Mesendoderm (in vitro differentiated cells): ENCODE results near the gene CST4.
"Not testable (repeated sequence)": the region's sequence is repeated elsewhere in the genome, so short reads cannot be mapped to it uniquely, and the experiment has no call there.

Experiments
- DNase-seq: peaks from one replicate; pipeline ENCODE4 v3.0.0; 2013
- H2AK5ac ChIP-seq: 2 replicates; pipeline ENCODE4 v1.6.1; 2013; ENCODE audit warnings: low read length, inconsistent platforms
- H2BK120ac ChIP-seq: 2 replicates; pipeline ENCODE4 v1.6.1; 2013; ENCODE audit warnings: low read depth, mild to moderate bottlenecking, low read length, moderate library complexity, mixed read lengths
- H2BK15ac ChIP-seq: replicated peaks from 2 replicates; pipeline ENCODE4 v1.6.1; 2013; ENCODE audit warnings: low read depth, mild to moderate bottlenecking, moderate library complexity
- H2BK5ac ChIP-seq: 2 replicates; pipeline ENCODE4 v1.6.1; 2013; ENCODE audit warnings: low read length, inconsistent platforms
- H3K18ac ChIP-seq: 2 replicates; pipeline ENCODE4 v1.6.1; 2013; ENCODE audit warnings: mild to moderate bottlenecking, low read length, mixed read lengths
- H3K23ac ChIP-seq: one replicate; pipeline ENCODE4 v1.6.1; 2013; ENCODE audit warnings: low read length
- H3K27ac ChIP-seq: 2 replicates; pipeline ENCODE4 v1.5.1; 2013; ENCODE audit warnings: low read depth, mild to moderate bottlenecking, inconsistent platforms, low read length, moderate library complexity
- H3K27me3 ChIP-seq: 2 replicates; pipeline ENCODE4 v1.6.1; 2013; ENCODE audit warnings: low read length, control low read depth, mild to moderate bottlenecking, inconsistent platforms; ENCODE audit not compliant: insufficient read depth, poor library complexity
- H3K36me3 ChIP-seq: 2 replicates; pipeline ENCODE4 v1.6.1; 2013; ENCODE audit warnings: low read length, inconsistent platforms; ENCODE audit not compliant: control insufficient read depth, insufficient read depth
- H3K4ac ChIP-seq: one replicate; pipeline ENCODE4 v1.6.1; 2013; ENCODE audit warnings: low read depth, mild to moderate bottlenecking, low read length, moderate library complexity
- H3K4me1 ChIP-seq: 2 replicates; pipeline ENCODE4 v1.6.1; 2013; ENCODE audit warnings: low read depth, low read length, inconsistent platforms; ENCODE audit not compliant: control insufficient read depth
- H3K4me2 ChIP-seq: 2 replicates; pipeline ENCODE4 v1.6.1; 2013; ENCODE audit warnings: low read length
- H3K4me3 ChIP-seq: 2 replicates; pipeline ENCODE4 v1.5.1; 2013; ENCODE audit warnings: mild to moderate bottlenecking, low read length
- H3K56ac ChIP-seq: one replicate; pipeline ENCODE4 v1.6.1; 2013; ENCODE audit warnings: low read length
- H3K79me1 ChIP-seq: 2 replicates; pipeline ENCODE4 v1.6.1; 2013; ENCODE audit warnings: low read length, inconsistent platforms
- H3K79me2 ChIP-seq: 2 replicates; pipeline ENCODE4 v1.6.1; 2013; ENCODE audit warnings: mild to moderate bottlenecking, low read length; ENCODE audit not compliant: control insufficient read depth, insufficient read depth
- H3K9ac ChIP-seq: 2 replicates; pipeline ENCODE4 v1.6.1; 2013; ENCODE audit warnings: low read length, inconsistent platforms
- H4K5ac ChIP-seq: one replicate; pipeline ENCODE4 v1.6.1; 2013; ENCODE audit warnings: low read length
- H4K8ac ChIP-seq: one replicate; pipeline ENCODE4 v1.6.1; 2013; ENCODE audit warnings: low read depth, mild to moderate bottlenecking, control low read depth, low read length, moderate library complexity
- WGBS: extraction: QIAGEN DNeasy Blood & Tissue Kit; methylation state at CpG from one replicate; pipeline ENCODE4 v1.1.7; 2013; ENCODE audit warnings: low lambda C conversion rate, missing lambda C conversion rate; ENCODE audit not compliant: insufficient coverage; ENCODE audit errors: extremely low coverage; 5-methylcytosine and 5-hydroxymethylcytosine counted together

CST4 gene

DNA sequence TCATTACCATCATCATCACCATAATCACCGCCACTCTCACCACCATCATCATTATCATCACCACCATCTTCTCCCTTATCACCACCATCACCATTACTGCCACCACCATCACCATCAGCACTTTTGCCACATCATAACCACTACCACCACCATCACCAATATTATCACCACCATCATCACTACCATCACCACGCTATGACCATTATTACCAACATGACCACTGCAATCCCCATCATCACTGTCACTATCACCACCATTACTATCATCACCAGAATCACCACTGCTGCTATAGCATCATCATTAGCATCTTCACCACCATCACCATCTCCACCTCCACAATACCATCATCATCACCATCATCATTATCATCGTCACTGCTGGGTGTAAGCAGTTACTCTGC, 36.3 kb upstream of the CST4 start:
- H2BK120ac ChIP-seq, result no peak overlapping the region
- no peak overlapping the region for H3K4me2 ChIP-seq
- no peak overlapping the region for H3K56ac ChIP-seq
- no peak overlapping the region for H3K4me3 ChIP-seq
- no peak overlapping the region for H4K5ac ChIP-seq
- DNase-seq, result no peak
- no peak overlapping the region for H2AK5ac ChIP-seq
- H3K23ac ChIP-seq, result no peak overlapping the region
- no peak overlapping the region for H3K27ac ChIP-seq
- H4K8ac ChIP-seq, result no peak overlapping the region
- H3K79me2 ChIP-seq, result no peaks in the 10 kb centered on the region
- no peak overlapping the region for H3K9ac ChIP-seq
- H3K18ac ChIP-seq, result no peak overlapping the region
- H3K4ac ChIP-seq, result no peak overlapping the region
- H3K79me1 ChIP-seq, result no peaks in the 10 kb centered on the region
- no peaks in the 10 kb centered on the region for H3K27me3 ChIP-seq
- H2BK15ac ChIP-seq, result no peak overlapping the region
- H3K36me3 ChIP-seq, result no peaks in the 10 kb centered on the region
- no peaks in the 10 kb centered on the region for H3K4me1 ChIP-seq
- H2BK5ac ChIP-seq, result no peak overlapping the region
- WGBS, result no CpG with 5 or more reads among the region's 3 CpGs

DNA sequence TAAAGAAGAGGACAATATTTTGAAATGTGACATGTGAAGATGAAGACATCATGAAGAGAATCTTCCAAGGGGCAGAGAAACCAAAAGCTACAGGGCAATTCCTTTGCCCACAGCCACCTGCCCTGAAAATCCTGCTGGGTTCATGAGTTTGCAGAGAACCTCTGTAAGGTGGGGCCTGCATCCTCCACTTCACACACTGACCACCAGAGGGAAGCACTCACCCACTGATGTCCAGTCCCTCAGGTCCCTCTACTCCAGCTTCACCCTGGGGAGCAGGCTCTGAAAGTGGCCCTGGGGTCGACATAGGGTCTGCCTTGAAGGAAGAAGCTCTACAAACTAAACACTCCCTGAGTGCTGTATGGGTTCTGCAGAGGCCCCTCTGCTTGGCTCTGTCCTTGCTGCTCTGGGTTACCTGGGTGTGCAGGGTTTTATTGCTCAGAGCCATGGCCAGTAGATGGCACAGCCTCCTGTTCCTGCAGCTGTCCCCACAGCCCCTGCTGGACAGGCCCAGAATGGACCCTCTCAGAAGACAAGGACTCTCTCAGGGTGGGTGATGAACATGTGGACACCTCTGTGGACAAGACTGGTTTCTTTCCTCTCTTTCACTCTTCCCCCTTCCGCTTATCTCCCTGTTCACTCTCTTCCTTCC, 34.9 kb upstream of the CST4 start:
- peak; percentile 47 for DNase-seq
- H4K8ac ChIP-seq, result not testable (repeated sequence)

DNA sequence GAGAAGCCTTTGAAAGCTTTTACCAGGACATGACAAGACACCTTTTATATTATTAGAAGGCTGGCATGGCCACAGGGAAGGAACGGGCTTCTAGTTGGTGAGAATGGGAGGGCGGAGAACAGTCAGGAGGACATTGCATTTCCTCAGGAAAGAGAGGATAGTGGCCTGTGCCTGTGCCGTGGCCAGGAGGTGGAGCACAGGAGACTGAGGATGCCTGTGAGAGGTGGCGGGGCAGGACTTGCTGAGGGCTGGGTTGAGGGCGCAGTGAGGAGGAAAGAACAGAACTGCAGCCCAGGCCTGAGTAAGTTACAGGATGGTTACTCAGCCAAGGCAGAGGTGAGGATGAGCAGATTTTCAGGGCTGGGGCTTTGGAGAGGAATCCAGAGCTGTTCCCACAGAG, 34.0 kb upstream of the CST4 start:
- not testable (repeated sequence) for H2BK15ac ChIP-seq, H3K4me3 ChIP-seq, H3K27me3 ChIP-seq, H3K18ac ChIP-seq, H3K4ac ChIP-seq, H4K5ac ChIP-seq, H3K23ac ChIP-seq, H3K9ac ChIP-seq, H3K79me1 ChIP-seq, H3K27ac ChIP-seq, H3K56ac ChIP-seq, H4K8ac ChIP-seq, H3K4me2 ChIP-seq, H2BK120ac ChIP-seq, H3K4me1 ChIP-seq, H2BK5ac ChIP-seq, H3K79me2 ChIP-seq, H2AK5ac ChIP-seq, H3K36me3 ChIP-seq
- DNase-seq, result peak; percentile 37
- no CpG with 5 or more reads among the region's 5 CpGs for WGBS

More for the DNA sequence above, 34.9 kb upstream of the CST4 start:
- H3K23ac ChIP-seq, H3K79me2 ChIP-seq, H3K4me3 ChIP-seq, H3K9ac ChIP-seq, H3K4ac ChIP-seq, H3K36me3 ChIP-seq, H3K18ac ChIP-seq, H3K4me2 ChIP-seq, H2BK15ac ChIP-seq, H3K4me1 ChIP-seq, H2BK5ac ChIP-seq, H4K5ac ChIP-seq, H2AK5ac ChIP-seq, H2BK120ac ChIP-seq, H3K56ac ChIP-seq, H3K27ac ChIP-seq, H3K27me3 ChIP-seq, H3K79me1 ChIP-seq: not testable (repeated sequence)
- no CpG with 5 or more reads among the region's 2 CpGs for WGBS

DNA sequence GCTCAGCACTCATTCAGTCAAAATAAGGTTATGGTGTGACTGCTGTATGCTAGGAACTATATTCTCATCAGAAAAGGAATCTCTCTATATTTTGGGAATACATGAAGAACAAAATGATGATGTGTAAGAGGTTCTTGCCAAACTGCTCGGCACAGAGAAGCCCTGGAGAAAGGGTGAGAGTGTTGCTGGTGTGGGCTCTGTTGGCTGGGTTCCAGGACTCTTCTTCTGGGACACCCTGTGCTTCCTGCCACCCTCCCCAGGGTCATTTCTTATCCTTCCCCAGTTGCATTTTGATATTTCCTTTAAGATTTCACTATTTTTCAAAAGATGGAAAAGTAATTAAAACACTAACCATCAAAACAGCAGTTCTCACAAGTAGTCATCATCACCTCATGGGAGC, 33.1 kb upstream of the CST4 start:
- Histone ChIP-seq H3K18ac (no peak overlapping the region), H2BK120ac (no peak overlapping the region), H3K9ac (no peak overlapping the region), H4K8ac (no peak overlapping the region), H3K4ac (no peak overlapping the region), H3K56ac (no peak overlapping the region), H3K4me2 (no peak overlapping the region), H3K36me3 (no peaks in the 10 kb centered on the region), H3K27me3 (no peaks in the 10 kb centered on the region), H2BK5ac (no peak overlapping the region), H3K79me1 (no peaks in the 10 kb centered on the region), H3K4me1 (no peaks in the 10 kb centered on the region), H2BK15ac (no peak overlapping the region), H3K79me2 (no peaks in the 10 kb centered on the region), H3K23ac (no peak overlapping the region), H3K4me3 (no peak overlapping the region), H2AK5ac (no peak overlapping the region), H4K5ac (no peak overlapping the region), H3K27ac (no peak overlapping the region)
- no CpG with 5 or more reads among the region's 1 CpG for WGBS
- DNase-seq, result no peak

DNA sequence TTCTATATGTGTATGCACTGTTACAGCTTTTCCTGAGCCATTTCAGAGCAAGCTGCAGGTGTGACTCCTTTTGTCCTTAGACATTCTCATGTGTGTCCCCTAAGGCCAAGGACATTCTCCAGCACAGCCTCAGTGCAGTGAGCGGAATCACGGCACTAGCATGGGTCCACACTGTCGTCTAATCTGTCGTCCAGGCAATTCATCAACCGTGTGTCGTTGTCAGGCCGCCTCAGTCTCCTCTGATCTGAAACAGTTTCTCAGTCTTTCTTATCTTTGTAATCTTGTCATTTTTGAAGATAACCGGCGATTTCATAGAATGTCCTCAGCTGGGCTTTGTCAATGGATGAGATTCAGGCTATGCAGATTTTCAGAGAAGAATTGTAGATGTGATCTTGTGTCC, 30.5 kb upstream of the CST4 start:
- not testable (repeated sequence) for H3K4me1 ChIP-seq, H3K79me1 ChIP-seq, H2AK5ac ChIP-seq, H3K4me3 ChIP-seq, H3K56ac ChIP-seq, H2BK120ac ChIP-seq, H3K4me2 ChIP-seq, H3K27ac ChIP-seq, H3K9ac ChIP-seq, H3K36me3 ChIP-seq, H2BK15ac ChIP-seq, H2BK5ac ChIP-seq, H3K79me2 ChIP-seq, H3K23ac ChIP-seq, H3K18ac ChIP-seq, H4K5ac ChIP-seq, H4K8ac ChIP-seq, H3K27me3 ChIP-seq, H3K4ac ChIP-seq
- DNase-seq, result peak; percentile 38
- WGBS, result no CpG with 5 or more reads among the region's 9 CpGs

DNA sequence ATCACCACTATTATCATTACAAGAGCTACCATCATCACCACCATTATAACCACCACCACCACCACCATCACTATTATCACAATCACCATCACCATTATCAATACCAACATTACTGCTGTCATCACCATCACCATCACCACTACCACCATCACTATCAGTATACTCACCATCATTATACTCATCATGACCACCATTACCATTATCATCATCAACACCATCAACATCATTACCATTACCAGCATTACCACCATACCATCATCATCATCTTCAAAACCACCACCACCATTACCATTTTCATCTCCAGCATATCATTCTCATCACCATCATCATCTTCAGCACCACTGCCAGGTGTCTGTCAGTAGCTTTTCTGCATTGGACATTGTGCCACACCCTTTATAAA, 22.9 kb upstream of the CST4 start:
- not testable (repeated sequence) for H3K4me3 ChIP-seq, H2BK120ac ChIP-seq, H2BK15ac ChIP-seq, H3K4ac ChIP-seq, H3K4me1 ChIP-seq, H3K79me1 ChIP-seq, H3K23ac ChIP-seq, H3K4me2 ChIP-seq, H3K27ac ChIP-seq, H2BK5ac ChIP-seq, H2AK5ac ChIP-seq, H3K36me3 ChIP-seq, H3K9ac ChIP-seq, H3K18ac ChIP-seq, H4K5ac ChIP-seq, DNase-seq, H3K27me3 ChIP-seq, H3K56ac ChIP-seq, H3K79me2 ChIP-seq, H4K8ac ChIP-seq
